NB4 (cell line): ENCODE measurements around the gene RFTN1.

Experiments
- DNase-seq: peaks from one replicate; pipeline ENCODE4 v3.0.0; 2010; ENCODE audit warnings: low read depth
- H3K4me3 ChIP-seq: one replicate; pipeline ENCODE4 v1.5.1; 2011; ENCODE audit warnings: mild to moderate bottlenecking, low read depth, low read length, moderate library complexity
- MYC ChIP-seq: IDR thresholded peaks from 2 replicates; pipeline ENCODE4 v1.6.1; 2011; ENCODE audit warnings: low read depth, low read length
- POLR2A ChIP-seq: IDR thresholded peaks from 2 replicates; pipeline ENCODE4 v1.6.1; 2011; ENCODE audit warnings: mild to moderate bottlenecking; ENCODE audit not compliant: insufficient read length; ENCODE audit errors: extremely low read depth
- TF ChIP-seq, protein P1 (sequence below): IDR thresholded peaks from one replicate; pipeline ENCODE4 v1.5.1; 2012; ENCODE audit warnings: low read depth, low read length
- TF ChIP-seq, protein P2 (sequence below): IDR thresholded peaks from 2 replicates; pipeline ENCODE4 v1.6.1; 2011; ENCODE audit warnings: low read depth, low read length

RFTN1 gene

DNA sequence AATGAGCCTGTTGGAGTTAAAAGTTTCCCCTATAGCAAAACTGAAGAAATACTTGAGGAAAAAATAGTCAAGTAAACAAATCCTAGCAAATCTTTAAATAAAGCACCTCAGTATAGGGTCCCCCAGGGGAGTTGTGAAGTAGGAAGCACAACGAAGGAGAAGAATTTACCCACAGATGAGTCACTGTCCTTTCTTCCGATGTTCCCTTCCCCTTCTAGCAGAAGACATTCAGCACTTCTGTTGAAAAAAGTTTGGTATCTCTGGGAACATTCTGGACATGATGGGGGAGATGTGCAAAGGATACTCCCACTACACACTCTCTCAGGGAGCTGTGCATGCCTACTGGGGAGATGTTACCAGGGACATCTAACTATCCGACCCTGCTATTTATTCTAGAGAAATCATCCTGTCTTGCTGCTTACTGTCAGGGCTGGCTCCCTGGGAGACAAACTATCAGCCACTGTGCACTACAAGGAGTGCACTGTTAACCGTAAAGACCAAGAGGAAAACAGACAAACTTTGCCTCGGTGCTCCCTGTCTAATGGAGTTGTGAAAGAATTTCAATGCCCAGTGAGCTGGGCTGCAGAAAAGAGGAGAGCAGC, 93.8 kb downstream of the RFTN1 start:
- TF ChIP-seq MYC (no peak), POLR2A (no peak)
- TF ChIP-seq, protein P1, sequence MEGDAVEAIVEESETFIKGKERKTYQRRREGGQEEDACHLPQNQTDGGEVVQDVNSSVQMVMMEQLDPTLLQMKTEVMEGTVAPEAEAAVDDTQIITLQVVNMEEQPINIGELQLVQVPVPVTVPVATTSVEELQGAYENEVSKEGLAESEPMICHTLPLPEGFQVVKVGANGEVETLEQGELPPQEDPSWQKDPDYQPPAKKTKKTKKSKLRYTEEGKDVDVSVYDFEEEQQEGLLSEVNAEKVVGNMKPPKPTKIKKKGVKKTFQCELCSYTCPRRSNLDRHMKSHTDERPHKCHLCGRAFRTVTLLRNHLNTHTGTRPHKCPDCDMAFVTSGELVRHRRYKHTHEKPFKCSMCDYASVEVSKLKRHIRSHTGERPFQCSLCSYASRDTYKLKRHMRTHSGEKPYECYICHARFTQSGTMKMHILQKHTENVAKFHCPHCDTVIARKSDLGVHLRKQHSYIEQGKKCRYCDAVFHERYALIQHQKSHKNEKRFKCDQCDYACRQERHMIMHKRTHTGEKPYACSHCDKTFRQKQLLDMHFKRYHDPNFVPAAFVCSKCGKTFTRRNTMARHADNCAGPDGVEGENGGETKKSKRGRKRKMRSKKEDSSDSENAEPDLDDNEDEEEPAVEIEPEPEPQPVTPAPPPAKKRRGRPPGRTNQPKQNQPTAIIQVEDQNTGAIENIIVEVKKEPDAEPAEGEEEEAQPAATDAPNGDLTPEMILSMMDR: no peak
- TF ChIP-seq, protein P2, sequence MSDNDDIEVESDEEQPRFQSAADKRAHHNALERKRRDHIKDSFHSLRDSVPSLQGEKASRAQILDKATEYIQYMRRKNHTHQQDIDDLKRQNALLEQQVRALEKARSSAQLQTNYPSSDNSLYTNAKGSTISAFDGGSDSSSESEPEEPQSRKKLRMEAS: no peak
- DNase-seq: peak; percentile 71
- H3K4me3 ChIP-seq: no peak overlapping the region

DNA sequence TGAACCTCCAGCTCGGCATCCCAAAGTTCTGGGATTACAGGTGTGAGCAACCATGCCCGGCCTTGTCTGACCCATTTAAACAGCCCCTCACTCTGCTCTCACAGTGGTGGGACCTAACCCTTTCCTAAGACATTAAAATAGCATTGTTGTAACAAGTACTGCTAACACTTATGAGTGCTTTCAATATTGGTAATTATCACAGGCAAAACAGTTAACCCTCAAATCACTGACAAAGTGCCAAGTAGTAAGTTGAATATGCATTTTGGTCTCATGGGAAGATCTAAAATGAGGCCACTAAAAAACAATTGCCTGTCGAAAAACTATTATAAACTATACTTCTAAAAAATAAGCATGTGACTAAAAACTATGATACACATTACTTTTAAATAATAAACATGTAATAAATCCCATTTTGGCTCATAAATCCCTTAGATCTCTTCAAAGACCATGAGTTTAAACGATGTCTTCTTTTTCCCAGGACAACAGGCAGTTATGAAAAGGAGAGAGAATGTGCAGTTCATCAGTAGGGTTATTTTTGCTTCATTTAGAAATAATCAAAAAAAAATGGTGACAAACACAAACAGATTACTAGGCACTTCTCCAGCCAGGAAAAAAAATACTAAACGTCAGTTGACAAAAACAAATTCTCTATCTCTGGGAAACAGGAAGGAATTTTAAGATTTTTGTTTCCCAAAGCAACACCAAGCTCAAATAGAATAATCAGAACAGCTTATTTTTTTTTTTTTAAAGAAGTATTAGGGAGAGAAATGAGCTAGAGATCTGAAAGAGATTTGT, 95.4 kb downstream of the RFTN1 start:
- no peak for DNase-seq
- H3K4me3 ChIP-seq: no peak overlapping the region
- TF ChIP-seq MYC (no peak), POLR2A (no peak)
- TF ChIP-seq, protein P1: no peak
- TF ChIP-seq, protein P2: no peak

DNA sequence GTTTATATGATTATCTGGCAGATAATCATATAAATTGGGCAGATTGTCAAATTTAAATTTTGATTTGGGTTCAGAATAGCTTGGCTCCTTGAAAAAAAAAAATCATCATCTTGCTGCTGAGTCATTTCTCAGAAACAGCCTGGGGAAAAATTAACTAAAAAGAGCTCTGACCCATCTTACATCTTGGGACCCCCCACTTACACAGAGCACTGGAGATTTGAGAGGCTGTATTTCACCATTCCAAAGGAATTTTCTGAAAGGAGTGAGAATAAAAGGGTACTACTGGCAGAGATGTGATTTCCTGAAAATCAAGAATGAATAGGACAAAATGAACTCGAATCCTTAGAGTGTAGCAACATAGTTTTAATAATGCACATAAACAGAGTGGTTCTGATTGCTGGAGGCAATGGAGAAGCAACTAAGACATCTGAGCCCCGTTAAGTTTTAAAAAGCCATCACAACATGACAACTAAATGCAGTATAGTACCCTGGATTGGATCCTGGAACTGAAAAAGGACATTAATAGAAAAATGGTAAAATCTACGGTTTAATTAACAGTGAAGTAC, 97.5 kb downstream of the RFTN1 start:
- no peak overlapping the region for H3K4me3 ChIP-seq
- TF ChIP-seq MYC: no peak
- TF ChIP-seq, protein P1: no peak
- TF ChIP-seq, protein P2: no peak
- no peak for TF ChIP-seq POLR2A
- DNase-seq: no peak

DNA sequence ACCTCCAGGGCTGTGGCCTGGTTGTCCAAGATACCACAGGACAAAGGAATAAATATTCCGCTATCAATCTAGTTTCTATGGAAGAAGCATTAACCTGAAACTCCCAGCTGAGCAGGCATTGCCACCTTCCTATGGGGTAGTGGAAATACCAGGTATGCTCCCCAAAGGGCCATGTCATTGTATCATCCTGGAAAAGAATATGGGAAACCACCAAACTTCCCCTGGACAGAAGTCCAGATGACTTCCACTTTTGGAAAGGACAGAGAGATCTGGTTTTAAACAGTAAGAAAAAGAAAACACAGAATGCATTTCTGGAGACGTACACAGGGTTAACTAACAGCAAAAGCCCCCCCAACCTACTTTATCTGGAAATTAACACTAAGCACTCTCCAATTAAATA, 100.2 kb downstream of the RFTN1 start:
- DNase-seq: no peak
- TF ChIP-seq, protein P2: no peak
- TF ChIP-seq MYC (no peak), POLR2A (no peak)
- TF ChIP-seq, protein P1: no peak
- H3K4me3 ChIP-seq: no peak overlapping the region

DNA sequence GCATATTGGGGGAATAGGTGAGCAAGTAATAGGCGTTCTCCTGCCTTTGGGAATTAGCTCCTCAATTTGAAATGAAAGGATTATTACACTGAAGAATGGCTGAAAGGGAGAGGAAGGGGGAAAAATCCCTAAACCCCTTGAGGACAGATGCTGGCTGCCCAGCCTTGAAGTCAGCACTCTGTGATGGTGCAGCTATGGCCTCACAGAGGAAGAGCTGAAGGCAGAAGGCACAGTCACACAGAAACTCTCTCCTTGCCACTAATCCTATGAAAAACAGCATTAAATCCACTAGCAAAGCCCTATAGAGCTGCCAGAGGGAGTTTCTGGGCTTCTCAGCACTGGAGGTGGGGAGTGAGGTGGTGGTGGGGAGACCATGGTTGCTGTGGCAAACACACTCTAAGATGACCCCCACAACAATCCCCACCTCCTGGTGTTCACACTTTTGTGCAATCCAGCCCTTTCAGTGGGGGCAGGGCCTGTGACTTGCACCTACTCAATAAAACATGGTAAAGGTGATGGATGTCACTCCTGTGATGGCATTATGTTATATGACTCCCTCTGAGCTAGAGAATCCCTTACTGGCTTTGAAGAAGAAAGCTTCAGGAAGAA, 101.2 kb downstream of the RFTN1 start:
- H3K4me3 ChIP-seq: no peak overlapping the region
- TF ChIP-seq POLR2A (no peak), MYC (no peak)
- TF ChIP-seq, protein P2: no peak
- TF ChIP-seq, protein P1: no peak
- no peak for DNase-seq
